SK-N-MC (cell line): ENCODE data around the gene NSUN3.

Source experiments
- EZH2 ChIP-seq: fragments of 200-600 bp; sonication (generic); IDR thresholded peaks from one replicate; pipeline ENCODE4 v1.6.1; 2017; ENCODE audit warnings: antibody characterized with exemption
- FOXP2 ChIP-seq: optimal IDR thresholded peaks from 2 replicates; pipeline ENCODE3; 2011; ENCODE audit warnings: mild to moderate bottlenecking, moderate library complexity; ENCODE audit not compliant: insufficient read depth; ENCODE audit errors: extremely low read length, control extremely low read depth
- POLR2AphosphoS5 ChIP-seq: IDR thresholded peaks from 2 replicates; pipeline ENCODE4 v1.6.1; 2012; ENCODE audit warnings: mild to moderate bottlenecking, low read depth, low read length, borderline replicate concordance

GRCh38 chr3:94071713-94072284 lies 8.9 kb downstream of the NSUN3 start:
- TF ChIP-seq POLR2AphosphoS5 (no peak), EZH2 (no peak), FOXP2 (no peak)
